ENCODE data around the gene EIF5A2. TPM values are rescaled to one million over a fixed set of nuclear protein-coding genes. Genes with fewer than 3 reads are reported as not detected.
A peak's percentile ranks its signal among the peaks of the same experiment; 100 is the strongest.

The EIF5A2 gene
- total and polyA plus RNA-seq, 7 donors: 1.4 to 10.5 (median 7.2) TPM

DNA sequence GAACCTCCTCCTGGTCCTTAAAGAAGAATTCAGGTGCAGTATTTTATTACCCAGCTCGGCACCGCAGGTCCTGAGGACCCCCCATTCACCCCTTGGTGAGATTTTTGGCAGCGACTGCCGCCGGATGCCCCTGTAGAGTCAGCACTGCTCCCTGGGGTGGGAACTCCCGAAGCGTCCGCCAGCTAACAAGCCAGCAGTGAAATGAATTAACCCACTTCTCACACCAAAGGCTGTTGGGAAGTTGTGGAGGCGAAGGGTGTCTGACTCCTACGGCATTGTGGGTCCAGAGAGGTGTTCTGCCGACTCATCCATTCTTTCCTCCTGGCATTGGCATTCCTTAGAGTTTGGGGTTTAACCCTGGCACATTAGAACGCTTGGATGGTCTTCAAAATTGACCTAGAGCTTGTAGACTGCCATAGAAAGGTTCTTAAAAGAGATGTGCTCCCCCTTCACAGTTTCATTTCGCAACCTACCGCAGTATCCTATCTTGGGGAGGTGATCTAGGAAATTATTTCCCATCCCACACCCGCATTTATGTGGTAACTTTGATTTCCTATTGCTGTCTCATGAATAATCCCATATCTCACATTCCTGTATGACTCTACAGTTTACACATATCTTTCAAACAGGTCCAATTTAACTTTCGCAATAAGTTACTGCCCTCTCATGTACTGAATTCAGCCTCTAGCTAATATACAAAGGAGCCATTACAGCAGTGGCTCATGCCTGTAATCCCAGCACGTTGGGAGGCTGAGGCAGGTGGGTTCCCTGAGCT is 879 bp upstream of the EIF5A2 start:
- TF ChIP-seq, protein P1, sequence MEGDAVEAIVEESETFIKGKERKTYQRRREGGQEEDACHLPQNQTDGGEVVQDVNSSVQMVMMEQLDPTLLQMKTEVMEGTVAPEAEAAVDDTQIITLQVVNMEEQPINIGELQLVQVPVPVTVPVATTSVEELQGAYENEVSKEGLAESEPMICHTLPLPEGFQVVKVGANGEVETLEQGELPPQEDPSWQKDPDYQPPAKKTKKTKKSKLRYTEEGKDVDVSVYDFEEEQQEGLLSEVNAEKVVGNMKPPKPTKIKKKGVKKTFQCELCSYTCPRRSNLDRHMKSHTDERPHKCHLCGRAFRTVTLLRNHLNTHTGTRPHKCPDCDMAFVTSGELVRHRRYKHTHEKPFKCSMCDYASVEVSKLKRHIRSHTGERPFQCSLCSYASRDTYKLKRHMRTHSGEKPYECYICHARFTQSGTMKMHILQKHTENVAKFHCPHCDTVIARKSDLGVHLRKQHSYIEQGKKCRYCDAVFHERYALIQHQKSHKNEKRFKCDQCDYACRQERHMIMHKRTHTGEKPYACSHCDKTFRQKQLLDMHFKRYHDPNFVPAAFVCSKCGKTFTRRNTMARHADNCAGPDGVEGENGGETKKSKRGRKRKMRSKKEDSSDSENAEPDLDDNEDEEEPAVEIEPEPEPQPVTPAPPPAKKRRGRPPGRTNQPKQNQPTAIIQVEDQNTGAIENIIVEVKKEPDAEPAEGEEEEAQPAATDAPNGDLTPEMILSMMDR (IDR thresholded peaks at IDR 0.05): no peak
- TF ChIP-seq POLR2AphosphoS5 (IDR thresholded peaks at IDR 0.05): peak in 1 of 4 donors; percentile 40
- TF ChIP-seq POLR2A (IDR thresholded peaks at IDR 0.05): no peak
- intact Hi-C loops (cut with DNase I): no loop called here
- WGBS, 2 donors: 89 to 91% methylated on average over 17 of the region's 17 CpGs
- no peaks in the 10 kb centered on the region for H3K27me3 ChIP-seq
- DNase-seq: peak; percentile 62
- H3K36me3 ChIP-seq: no peaks in the 10 kb centered on the region
- peaks cover 0 to 20% (median 13%) of the 10 kb centered on the region in 4 donors for H3K4me1 ChIP-seq
- H3K27ac ChIP-seq: peak overlapping the region; percentile 75 to 84 (median 77)
- H3K9me3 ChIP-seq: peaks cover 0 to 6% (median 4%) of the 10 kb centered on the region in 4 donors
- peak overlapping the region in 3 of 4 donors; percentile 71 to 91 (median 84) for H3K4me3 ChIP-seq

DNA sequence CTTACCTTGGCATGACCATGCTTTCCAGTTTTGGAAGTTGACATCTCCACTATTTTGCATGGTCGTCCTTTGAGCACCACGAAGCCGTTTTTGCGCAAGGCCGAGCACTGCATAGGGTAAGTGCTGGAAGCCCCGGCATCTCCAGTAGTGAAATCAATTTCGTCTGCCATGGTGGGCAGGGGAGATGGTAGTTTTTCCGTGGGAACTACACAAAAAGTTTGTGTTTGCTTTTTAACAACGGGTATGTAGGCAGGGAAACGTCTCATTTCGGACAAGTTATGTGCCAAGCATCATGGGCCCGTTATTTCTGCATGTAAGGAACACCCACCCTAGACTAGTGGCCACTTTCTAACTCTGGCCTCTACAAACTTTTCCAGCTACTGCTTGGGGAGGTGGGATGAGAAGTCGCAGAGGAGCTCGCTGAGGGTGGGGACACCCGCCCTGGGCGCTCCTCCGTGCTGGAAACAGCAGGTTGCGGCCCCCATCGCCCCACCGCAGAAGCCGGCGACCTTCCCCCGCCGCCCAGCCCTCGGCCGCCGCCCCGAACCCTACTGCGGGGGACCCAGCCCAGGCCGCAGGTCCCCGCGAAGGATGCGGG is 701 bp downstream of the EIF5A2 start:
- Histone ChIP-seq H3K27ac (peak overlapping the region; percentile 75 to 84 (median 77)), H3K4me1 (peaks cover 0 to 20% (median 13%) of the 10 kb centered on the region in 4 donors), H3K27me3 (no peaks in the 10 kb centered on the region), H3K36me3 (no peaks in the 10 kb centered on the region), H3K9me3 (peaks cover 0 to 6% (median 4%) of the 10 kb centered on the region in 4 donors), H3K4me3 (peak overlapping the region; percentile 57 to 91 (median 78))
- intact Hi-C loops (cut with DNase I): loop anchor here (1.0 kb wide), 1 partner anchor 37 kb away; the partner anchor contains the start of gene RPL22L1
- peak; percentile 65 for DNase-seq
- TF ChIP-seq, protein P1 (IDR thresholded peaks at IDR 0.05): no peak
- TF ChIP-seq EP300 (IDR thresholded peaks at IDR 0.05) (no peak), POLR2AphosphoS5 (IDR thresholded peaks at IDR 0.05) (no peak), POLR2A (IDR thresholded peaks at IDR 0.05) (no peak)
- 9 to 11% methylated on average over 33 of the region's 33 CpGs for WGBS, 2 donors

DNA sequence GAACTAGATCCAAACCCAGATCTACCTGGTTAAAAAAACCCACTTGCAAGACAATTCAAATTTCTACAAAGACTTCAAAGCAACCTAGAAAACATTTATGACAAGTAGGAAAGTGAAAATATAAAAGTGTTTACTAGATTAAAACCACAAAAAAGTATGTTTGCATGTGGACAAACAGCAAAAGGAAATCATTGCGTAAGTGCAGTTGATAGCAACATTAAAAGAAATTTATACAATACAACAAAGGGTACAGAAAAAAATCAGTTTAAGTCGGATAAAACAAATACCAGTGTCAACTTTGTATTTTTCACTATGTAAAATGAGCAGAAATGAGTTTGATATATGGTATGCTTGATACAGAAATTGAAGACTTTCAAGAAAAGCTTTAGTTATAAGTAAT is 2.6 kb downstream of the EIF5A2 start:
- intact Hi-C loops (cut with DNase I): no loop called here
- no peaks in the 10 kb centered on the region for H3K36me3 ChIP-seq
- WGBS, 2 donors: 86 to 89% methylated on average over 2 of the region's 2 CpGs
- no peak overlapping the region for H3K27ac ChIP-seq
- no peak for DNase-seq
- H3K4me1 ChIP-seq: peaks cover 0 to 20% (median 13%) of the 10 kb centered on the region in 4 donors
- H3K9me3 ChIP-seq: peaks cover 0 to 6% (median 4%) of the 10 kb centered on the region in 4 donors
- no peaks in the 10 kb centered on the region for H3K27me3 ChIP-seq
- H3K4me3 ChIP-seq: no peak overlapping the region
- TF ChIP-seq POLR2AphosphoS5 (IDR thresholded peaks at IDR 0.05): no peak
- TF ChIP-seq, protein P1 (IDR thresholded peaks at IDR 0.05): no peak
- no peak for TF ChIP-seq POLR2A (IDR thresholded peaks at IDR 0.05)
- TF ChIP-seq EP300 (IDR thresholded peaks at IDR 0.05): no peak

DNA sequence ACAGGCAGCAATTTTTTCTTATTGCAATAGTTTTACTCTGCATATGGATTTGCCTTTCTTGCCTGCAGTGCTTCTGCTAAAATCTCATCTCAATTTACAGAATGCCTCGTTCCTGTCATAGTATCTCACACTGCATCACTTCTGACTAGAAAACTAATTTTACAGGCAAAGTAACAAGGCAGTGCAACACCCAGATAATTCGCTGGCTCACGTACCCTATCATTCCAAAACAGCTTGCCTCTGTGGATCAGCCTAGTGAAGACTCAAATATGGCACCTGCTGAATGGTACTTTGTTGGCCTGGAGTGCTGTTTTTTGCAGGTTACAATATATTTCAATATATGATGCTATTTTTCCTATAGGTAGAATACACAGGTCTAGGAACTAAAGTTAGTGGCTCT is 5.3 kb downstream of the EIF5A2 start:
- DNase-seq: no peak
- H3K4me3 ChIP-seq: no peak overlapping the region
- no peaks in the 10 kb centered on the region for H3K27me3 ChIP-seq
- intact Hi-C loops (cut with DNase I): no loop called here
- 96% methylated on average over 3 of the region's 3 CpGs for WGBS, 2 donors
- H3K36me3 ChIP-seq: no peaks in the 10 kb centered on the region
- H3K4me1 ChIP-seq: peaks cover 0 to 12% (median 11%) of the 10 kb centered on the region in 4 donors
- H3K27ac ChIP-seq: no peak overlapping the region
- TF ChIP-seq POLR2A (IDR thresholded peaks at IDR 0.05): no peak
- TF ChIP-seq, protein P1 (IDR thresholded peaks at IDR 0.05): no peak
- no peak for TF ChIP-seq EP300 (IDR thresholded peaks at IDR 0.05)
- TF ChIP-seq POLR2AphosphoS5 (IDR thresholded peaks at IDR 0.05): no peak
- H3K9me3 ChIP-seq: no peaks in the 10 kb centered on the region

Data from sigmoid colon (tissue), 7 donors.